Left ventricle myocardium superior (tissue), 1 donor: ENCODE measurements around the gene CLEC4G. TPM values are rescaled to one million over a fixed set of nuclear protein-coding genes. Genes with fewer than 3 reads are reported as not detected.

Experiments
- ATAC-seq: fragments of 200-7000 bp; cut with Tn5 transposase; one replicate; pipeline ENCODE4 v1.9.1; 2020; ENCODE audit warnings: mild to moderate bottlenecking, moderate library complexity
- DNase-seq: peaks from one replicate; pipeline ENCODE4 v3.0.0-alpha.2; 2020
- intact Hi-C: fragments of 100-400 bp; cut with micrococcal nuclease; formaldehyde crosslinking; loops from one replicate; pipeline ENCODE4 v1.11.0; 2022
- total RNA-seq: library from RNA; stranded (reverse); fragmentation: NEBNext Ultra II Directional; extraction: Animal tissue kit (Norgen Biotek cat#: 25700); gene quantifications from one replicate; pipeline ENCODE4 v1.2.1, GENCODE V29; 2021
- donor health status: DM: no; HTN: yes; CAD: no; lungs with severe emphysema.

Gene CLEC4G
- total RNA-seq, 1 donor from 2014 or later, result 0.42 TPM

DNA sequence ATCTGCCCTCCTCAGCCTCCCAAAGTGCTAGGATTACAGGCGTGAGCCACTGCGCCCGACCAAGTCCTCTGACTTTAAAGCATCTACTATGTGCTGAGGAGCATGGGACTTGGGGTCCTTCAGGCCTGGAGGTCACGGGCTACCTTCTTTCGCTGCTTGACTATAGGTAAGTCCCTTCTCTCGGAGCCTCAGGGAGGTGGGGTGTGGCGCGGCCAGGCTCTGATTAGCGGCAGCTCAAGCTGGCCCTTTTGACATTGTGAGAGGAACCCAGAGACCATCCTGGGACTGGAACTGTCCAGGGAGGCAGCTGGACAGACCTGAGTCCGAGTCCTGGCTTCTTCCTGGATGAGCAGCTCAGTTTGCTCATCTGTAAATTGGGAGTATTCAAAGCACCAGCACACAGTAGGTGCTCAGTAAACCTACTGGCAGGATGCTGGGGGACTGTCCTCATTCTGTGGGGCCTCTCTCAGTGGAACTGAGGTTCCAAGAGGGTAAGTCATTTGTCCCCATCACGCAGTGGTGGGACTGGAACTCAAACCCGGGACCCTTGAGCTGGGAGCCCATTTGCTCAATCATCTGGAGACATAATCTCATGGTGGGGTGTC is 30.8 kb downstream of the CLEC4G start:
- intact Hi-C loops, result no loop called here
- ATAC-seq, result no peak
- no peak for DNase-seq

DNA sequence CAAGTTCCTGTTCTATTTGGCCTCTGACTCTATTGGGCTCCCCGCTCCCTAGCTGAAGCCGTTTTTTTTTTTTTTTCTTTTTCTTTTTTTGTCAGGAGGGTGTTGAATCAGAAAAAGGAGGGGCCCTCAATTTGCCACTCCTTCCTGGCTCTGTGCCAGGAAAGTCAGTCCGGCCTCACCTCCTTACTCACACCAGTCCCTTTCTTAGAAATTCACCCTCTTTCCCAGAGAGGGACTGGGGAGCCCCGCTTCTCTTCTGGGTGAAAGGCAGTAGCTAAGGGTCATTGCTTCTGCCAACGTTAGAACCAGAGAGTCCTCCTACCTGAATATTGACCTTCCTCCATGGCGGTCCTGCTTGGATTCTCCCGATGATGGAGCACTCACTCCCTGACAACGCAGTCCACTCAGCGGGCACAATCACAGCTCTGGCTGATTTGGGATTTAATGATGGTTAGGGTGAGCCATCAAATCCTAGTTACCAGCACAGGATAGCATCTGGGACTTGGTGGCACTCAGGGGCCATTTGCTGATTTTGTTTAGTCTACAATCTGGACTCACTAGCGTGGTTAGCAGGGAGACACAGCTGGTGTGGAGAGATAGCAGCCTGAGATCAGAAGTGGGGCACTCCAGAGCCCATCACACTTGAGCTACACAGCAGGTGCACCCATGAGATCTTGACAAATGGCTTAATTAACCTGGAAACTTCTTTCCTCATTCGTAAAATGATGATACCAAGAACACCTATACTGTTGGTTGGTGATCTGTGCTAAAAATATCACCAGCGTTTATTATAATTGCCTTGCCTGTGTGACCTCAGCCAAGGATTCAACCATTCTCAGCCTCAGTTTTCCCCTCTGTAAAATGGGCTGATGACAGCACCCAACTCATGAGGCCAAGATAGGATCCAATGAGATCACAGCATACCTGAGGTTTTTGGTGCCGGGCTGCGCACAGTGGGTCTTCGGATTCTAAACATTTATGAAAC is 32.2 kb downstream of the CLEC4G start:
- ATAC-seq (no peak), DNase-seq (no peak)
- intact Hi-C loops, result no loop called here

DNA sequence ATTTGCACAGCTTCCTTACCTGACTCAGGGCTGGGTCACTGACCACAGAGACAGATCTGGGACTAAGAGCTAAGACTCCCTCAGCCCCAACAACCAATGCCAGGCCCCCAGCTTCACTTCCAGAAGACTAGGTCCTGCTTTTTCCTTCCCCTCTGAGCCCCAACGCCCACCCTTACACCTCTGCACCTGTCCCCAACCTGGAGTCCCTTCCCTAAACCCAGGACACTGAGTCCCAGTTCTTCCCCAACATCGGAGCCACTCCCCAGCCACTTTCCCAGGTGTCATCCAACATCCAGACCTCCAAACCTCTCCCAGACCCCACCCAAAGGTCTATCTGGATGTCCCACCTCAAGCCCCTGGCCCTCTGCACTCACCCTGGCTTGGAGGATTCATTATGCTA is 32.9 kb downstream of the CLEC4G start:
- DNase-seq (no peak), ATAC-seq (no peak)
- intact Hi-C loops, result no loop called here

DNA sequence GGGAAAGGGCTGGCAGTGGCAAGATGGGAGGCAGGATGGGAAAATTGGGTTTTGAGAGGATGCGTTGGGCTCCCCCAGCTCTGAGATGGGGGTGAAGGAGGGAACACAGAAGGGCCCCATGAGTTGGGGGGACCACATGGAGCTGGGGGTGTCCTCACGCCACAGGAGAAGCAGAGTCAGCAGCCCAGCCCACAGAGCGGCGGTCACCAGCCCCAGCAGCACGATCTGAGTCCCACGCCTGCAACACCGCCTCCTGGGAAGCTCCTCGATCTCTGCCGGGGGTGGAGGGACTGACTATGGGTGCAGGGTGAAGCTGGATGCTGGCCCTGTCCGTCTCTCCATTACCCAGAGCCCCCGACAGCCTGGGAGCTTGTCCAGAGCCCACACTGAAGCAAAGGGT is 33.3 kb downstream of the CLEC4G start:
- ATAC-seq (no peak), DNase-seq (no peak)
- intact Hi-C loops, result no loop called here

DNA sequence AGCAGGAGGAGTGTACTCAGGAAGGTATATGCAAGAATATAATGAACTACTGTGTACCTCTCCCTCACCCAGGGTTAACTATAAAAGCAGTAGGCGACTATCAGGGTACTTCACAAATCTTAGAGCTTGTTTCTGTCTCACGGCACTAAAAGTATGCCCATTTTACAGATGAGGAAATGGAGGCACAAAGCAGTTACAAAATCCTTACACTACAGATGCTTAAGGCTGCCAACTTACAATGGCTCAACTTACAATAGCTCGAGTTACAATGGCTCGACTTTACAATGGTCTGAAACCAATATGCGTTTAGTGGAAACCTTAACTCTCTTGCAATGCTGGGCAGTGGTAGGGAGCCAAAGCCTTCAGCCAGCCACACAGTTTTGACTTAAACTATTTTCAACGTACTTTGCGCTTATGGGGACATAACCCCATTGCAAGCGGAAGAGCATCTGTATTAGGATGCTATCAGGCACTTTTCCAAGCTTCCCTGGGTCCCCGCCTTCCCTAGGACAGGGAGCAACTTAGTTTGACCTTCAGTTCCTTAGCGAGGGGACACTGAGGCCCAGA is 34.1 kb downstream of the CLEC4G start:
- ATAC-seq, result no peak
- DNase-seq, result no peak
- intact Hi-C loops, result no loop called here

DNA sequence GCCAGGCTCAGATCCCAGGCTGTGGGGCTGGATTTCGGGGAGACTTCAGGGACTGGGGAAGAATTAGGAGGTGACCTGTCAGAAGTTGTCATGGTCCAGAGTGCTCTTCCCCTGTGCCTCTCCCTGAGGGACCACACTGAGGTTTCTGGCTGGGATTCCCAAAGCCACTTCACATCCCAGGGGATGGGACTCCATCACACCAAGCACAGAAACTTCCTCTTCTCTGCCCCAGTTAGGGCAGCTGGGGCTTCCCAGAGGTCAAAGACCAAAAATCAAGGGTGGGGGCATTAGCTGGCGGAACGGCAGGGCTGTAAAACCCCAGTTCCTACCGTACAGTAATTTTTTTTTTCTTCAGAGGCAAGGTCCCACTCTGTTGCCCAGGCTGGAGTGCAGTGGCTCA is 37.4 kb downstream of the CLEC4G start:
- DNase-seq, result no peak
- ATAC-seq, result no peak
- intact Hi-C loops, result no loop called here

DNA sequence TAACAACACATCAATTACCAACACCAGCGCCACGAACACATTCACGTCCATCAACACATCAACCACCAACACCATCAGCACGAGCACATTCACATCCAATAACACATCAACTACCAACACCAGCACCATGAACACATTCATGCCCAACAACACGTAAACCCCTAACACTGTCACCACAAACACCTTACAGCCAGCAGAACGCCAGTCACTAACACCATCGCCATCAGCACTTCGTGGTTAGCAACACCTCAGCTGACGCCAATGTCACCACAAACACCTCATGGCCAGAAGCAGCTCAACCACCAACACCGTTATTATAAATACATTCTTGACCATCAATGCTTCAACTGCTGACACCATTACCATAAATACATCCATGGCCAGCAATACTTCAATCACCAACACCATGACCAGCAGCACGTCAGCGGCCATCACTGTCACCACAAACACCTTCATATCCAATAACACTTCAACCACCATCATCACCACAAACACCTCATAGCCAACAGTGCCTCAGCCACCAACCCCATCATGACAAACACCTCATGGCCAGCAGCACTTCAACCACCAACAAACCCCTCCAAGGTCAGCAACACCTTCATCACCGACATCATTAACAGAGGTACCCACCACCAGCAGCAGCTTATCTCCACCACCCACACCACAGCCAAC is 39.4 kb downstream of the CLEC4G start:
- ATAC-seq, result no peak
- no peak for DNase-seq
- intact Hi-C loops, result no loop called here

DNA sequence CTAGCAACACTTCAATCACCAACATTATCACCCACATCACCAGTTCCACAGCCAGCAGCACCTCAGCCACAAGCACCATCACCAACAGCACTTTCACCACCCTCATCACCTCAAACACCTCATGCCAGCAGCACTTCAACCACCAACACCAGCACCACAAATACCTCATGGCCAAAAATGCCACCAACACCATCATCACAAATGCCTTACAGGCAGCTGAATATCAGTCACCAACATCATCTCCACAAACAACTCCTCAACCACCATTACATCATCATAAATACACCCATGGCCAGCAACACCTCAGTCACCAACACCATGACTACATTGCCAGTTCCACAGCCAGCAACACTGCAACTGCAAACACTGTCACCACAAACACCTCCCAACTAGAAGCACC is 40.4 kb downstream of the CLEC4G start:
- intact Hi-C loops, result no loop called here
- ATAC-seq (no peak), DNase-seq (no peak)

DNA sequence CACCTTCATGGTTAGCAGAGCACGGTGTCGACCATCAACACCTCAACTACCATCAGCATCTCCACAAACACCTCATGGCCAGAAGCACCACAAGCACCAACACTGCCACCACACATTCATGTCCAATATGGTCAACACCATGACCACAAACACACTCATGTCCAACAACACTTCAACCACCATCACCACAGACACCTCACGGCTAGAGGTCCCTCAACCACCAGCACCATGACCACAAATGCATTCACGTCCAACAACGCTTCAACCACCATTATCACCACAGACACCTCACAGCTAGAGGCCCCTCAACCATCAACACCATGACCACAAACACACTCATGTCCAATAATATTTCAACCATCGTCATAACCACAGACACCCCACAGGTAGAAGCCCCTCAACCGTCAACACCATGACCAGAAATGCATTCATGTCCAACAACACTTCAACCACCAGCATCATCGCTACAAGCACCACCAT is 41.1 kb downstream of the CLEC4G start:
- intact Hi-C loops, result no loop called here
- DNase-seq (no peak), ATAC-seq (no peak)

DNA sequence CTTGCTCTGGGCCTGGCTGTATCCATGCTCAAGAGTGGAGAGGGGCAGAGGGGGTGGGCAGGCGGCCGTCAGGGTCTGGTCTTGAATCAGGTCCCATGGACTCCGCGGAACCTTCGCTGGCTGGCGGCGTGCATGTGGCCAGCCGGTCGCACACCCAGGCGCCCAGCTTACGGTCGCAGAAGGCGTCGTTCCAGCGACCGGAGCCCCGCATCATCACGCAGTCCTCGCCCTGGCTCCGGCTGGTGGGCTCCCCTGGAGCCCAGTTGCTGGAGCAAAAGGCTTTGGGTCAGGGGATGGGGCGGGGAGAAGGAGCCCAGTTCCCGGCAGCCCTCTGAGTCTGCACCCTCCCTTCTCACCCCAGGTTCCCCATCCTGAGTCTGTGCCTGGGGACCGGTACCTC is 42.7 kb downstream of the CLEC4G start:
- ATAC-seq (no peak), DNase-seq (no peak)
- intact Hi-C loops, result no loop called here

DNA sequence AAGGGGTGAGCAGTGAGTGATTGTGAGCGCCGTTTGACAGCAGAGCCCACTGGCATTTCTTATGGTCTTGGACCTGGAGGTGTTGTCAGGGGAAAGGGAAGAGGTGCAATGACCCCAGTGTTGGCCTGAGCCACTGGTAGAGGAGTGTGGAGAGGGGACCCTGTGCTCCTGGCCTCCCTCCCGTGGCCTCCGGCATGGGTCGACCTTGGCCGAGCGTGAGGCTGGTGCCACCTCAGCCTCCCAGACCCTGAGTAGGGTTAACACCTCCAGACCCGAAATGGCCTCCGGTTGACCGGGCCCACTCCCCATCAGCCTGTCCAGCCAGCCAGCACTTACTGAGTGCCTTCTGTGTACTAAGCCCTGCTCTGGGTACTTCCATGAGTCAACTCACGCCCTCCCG is 44.7 kb downstream of the CLEC4G start:
- ATAC-seq, result no peak
- DNase-seq, result no peak
- intact Hi-C loops, result no loop called here

DNA sequence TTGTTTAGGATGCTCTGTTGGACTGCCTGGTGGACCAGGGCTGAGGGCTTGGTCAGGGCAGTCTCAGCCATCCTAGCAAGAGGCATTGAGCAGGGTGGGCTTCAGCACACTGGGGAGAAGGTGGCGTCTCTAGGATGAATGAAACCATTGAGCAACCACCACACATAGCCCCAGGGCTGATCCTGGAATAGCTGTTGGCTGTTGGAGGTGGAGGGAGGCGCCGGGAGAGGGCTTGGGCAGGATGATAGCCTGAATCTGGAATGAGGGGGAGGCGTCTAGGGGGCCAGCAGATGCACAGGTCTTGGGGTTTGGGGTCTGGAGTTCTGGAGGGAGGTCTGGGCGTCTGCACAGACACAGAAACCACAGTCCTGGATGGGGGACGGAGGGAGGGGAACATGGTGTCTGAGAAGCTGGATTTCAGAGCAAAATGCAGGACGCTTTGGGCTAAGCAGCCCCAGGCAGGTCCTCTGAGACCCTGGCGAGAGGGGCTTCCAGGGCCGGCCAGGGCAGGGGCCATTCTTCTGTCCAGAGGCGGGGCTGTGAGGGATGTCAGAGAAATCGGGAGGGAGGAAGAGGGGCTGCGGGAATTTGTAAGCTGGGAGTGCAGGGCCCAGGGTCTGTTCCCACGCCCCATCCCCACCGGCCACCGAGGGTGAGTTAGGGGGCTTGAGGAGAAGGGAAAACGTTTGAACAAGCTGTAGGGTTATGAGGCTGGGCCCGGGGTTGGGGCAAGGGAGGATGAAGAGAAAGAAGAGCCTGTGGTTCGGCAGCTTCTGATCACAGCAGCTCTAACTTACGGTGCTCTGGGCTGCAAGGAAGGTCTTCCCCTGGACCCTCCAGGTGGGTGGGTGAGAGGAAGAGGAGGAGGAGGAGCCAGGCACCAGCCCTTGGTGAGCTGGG is 46.1 kb downstream of the CLEC4G start:
- intact Hi-C loops, result no loop called here
- ATAC-seq (no peak), DNase-seq (no peak)

DNA sequence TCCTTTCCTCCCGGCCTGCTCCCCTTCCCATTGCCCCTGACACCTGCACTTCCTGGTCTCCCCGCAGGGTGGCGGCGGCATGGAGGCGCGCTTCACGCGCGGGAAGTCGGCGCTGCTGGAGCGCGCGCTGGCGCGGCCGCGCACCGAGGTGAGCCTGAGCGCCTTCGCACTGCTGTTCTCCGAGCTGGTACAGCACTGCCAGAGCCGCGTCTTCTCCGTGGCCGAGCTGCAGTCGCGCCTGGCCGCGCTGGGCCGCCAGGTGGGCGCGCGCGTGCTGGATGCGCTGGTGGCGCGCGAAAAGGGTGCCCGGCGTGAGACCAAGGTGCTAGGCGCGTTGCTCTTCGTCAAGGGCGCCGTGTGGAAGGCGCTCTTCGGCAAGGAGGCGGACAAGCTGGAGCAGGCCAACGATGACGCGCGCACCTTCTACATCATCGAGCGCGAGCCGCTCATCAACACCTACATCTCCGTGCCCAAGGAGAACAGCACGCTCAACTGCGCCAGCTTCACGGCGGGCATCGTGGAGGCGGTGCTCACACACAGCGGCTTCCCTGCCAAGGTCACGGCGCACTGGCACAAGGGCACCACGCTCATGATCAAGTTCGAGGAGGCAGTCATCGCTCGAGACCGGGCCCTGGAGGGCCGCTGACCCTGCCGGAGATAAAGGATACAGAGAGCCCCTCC is 49.6 kb downstream of the CLEC4G start:
- no peak for ATAC-seq
- no peak for DNase-seq
- intact Hi-C loops, result no loop called here

DNA sequence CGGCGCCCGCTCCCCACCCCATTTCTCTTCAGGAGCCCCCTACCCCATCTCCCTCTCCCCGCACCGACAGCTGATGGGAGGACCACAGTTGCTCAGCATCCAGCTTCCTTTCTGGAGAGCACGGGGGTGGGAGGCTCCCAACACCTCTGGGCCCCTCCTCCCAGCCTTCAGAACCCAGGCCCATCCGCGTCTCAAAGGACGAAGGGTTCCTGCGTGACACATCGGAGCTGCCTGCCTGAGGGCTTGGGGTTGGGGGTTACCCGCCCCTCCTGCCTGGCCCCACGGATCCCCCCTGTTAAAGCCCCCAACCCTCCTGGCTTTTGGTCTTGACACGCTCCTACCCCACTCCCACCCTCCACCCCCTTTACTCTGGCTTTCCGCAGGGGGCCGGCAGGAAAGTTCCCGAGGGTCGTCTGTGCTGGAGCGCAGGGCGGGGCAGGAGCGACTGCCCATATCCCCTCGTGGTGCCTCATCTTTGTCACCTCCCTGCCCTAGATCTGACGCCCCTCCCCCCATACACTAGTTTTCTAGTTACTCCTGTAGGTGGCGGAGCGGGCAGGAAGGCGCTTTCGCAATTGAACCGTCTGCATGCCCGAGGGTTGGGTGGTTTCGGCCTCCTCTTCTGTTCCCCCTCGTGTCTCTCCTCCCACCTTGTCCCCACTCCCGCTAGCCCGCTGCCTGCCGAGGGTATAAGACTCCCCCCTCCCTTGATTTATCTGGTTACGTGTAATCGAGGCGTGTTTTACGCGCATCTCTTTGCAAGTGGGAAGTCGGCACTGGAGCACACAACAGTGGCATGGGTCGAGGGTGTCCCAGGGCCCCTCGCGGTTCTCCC is 50.4 kb downstream of the CLEC4G start:
- ATAC-seq, result peak; percentile 77
- DNase-seq, result peak; percentile 79
- intact Hi-C loops, result no loop called here

DNA sequence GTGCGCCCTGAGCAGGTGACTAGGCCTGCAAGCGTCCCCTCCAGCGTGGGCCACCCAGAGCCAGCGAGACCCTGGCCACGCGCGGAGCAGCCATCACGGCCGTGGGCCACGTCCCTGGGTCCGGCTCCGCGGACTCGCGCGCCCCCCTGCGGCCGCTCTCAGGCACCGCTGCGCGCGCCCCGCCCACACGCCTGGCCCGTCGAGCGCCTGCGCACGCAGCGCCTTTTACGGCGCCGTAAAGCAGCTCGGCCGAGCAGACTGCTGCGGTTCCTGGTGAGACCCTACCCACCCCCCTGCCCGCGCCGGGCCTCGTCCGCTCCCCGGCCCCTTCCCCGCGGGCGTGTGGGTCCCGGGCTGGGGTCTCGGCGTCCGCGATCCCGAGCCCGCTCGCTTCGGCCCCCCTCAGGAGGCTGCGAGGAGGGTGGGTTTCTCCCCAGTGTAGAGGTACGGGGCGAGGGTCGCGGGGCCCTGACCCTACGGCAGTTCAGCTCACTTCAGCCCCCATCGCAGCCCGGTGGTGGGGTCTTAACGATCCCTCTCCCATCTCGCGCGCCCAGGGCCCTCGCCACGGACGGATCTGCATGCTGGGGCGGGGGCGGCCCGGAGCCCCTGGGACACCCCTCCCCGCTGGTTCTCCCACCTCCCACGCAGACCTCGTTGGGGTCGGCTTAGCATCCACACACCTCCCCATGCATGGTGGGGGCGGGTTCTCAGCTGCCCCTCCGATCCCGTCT is 51.1 kb downstream of the CLEC4G start, which contains the start of gene TRAPPC5:
TRAPPC5 (plus strand) TSS at position 228 of the 734 bp plus-strand sequence. CDS start 1,421 bp downstream, outside the sequence.
- peak; percentile 93 for ATAC-seq
- peak; percentile 95 for DNase-seq
- intact Hi-C loops, result no loop called here

DNA sequence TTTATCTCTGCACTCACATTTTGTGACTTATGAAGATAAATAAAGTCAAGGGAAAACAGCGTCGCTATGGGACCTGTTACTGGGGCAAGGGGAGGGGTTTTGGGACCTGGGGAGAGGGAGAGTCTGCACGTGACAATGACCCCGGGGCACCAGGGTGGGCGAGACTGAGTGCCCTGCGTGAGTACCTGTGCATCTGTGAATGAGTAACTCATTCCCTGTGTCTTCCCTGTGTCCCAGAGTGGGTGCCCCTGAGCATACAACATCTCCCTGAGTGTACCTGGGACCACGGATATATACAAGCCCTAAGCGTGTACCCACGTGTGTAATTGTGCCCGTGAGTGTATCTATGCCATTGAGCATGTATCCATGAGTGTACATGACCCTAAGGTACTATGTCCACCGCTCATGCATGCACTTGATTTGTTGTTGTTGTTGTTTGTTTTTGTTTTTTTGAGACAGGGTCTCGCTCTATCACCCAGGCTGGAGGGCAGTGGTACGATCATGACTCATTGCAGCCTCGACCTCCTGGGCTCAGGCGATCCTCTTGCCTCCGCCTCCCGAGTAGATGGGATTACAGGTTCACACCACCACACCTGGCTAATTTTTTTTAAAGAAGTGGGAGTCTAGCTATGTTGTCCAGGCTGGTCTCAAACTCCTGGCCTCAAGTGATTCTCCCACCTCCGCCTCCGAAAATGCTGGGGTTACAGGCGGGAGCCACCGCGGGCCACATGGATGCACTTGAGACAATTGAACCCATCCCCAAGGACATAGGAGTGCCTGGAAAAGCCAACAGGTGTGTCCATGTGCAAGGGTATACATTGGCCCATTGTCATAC is 51.9 kb downstream of the CLEC4G start:
- ATAC-seq (no peak), DNase-seq (no peak)
- intact Hi-C loops, result no loop called here
